Measurements from ENCODE around the gene ADCK2. TPM values are rescaled to one million over a fixed set of nuclear protein-coding genes. Genes with fewer than 3 reads are reported as not detected.

ADCK2 gene
- polyA plus RNA-seq, 1 of the 3 experiments (the other 2 are of a cell fraction) = 19.0 TPM

DNA sequence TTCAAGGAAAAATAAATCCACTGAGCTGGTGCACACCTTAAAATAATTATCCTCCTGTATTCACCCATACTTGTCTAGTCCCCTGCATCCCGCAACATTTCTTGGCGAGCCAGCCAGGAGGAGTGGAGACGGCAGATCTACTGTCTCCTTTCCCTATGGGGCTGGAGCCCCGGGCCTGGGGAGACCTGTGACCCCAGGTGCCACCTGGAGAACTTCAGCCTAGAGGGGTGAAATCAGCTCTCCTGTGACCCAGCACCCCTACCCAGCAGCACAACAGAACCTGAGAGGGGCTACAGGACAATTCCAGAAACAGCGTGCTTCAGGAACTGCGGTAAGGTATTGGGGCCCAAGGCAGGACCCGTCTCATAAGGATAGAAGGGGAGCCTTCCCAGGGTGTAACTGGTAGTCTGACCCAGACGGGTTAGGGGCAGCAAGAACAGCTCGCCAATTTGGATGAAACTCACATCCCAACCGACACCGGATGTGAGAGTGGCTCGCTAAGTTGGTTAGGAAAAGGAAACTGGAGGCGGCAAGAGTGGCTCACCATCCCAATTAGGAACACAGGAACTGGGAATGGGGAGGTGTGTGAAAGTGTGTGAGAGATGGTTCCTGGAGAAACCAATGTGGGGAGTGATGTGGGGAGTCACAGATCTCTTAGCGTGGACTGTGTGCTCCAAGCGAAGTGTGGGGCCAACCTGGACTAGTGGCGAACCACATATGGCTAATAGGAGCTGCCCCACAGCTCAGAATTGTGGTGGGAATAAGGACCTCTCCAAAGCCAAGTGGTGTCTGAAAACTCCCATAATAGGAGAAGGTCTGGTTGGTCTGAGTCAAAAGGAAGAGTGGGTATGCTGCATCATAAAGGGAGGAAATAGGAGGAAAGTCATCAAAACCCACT lies 17.0 kb upstream of the ADCK2 start:
- no peak overlapping the region for H3K9ac ChIP-seq
- no peak for DNase-seq
- TF ChIP-seq SIN3A (IDR thresholded peaks at IDR 0.05; ENCODE audit: borderline replicate concordance, low read depth, low read length) (no peak), MXI1 (IDR thresholded peaks at IDR 0.05; ENCODE audit: low read depth, low read length) (no peak), POLR2AphosphoS5 (IDR thresholded peaks at IDR 0.05; ENCODE audit: low read depth, low read length) (no peak), NRF1 (IDR thresholded peaks at IDR 0.05; ENCODE audit: low read depth, low read length) (no peak), CTCF (IDR thresholded peaks at IDR 0.05) (no peak), IRF3 (IDR thresholded peaks at IDR 0.05; ENCODE audit: low read depth, low read length) (no peak), YY1 (IDR thresholded peaks at IDR 0.05; ENCODE audit: low read depth) (no peak), PBX3 (IDR thresholded peaks at IDR 0.05) (no peak)
- H3K4me3 ChIP-seq (ENCODE audit: low read depth in 2 of 2, low read length in 1 of 2) = no peak overlapping the region
- 81% methylated on average over 16 of the region's 16 CpGs for WGBS (ENCODE audit: low lambda C conversion rate)
- CTCF ChIA-PET = interaction anchor here (0.8 to 2.4 kb wide), 3 partner anchors 19 to 138 kb away, joined by 3 to 18 read pairs (median 3); no protein-coding TSS in a partner anchor
- H3F3A ChIP-seq (replicated peaks; ENCODE audit: insufficient read depth) = no peaks in the 10 kb centered on the region
- no peak overlapping the region for H2AFZ ChIP-seq (ENCODE audit: low read depth)
- no peaks in the 10 kb centered on the region for H4K20me1 ChIP-seq (ENCODE audit: insufficient read depth)
- H3K79me2 ChIP-seq (ENCODE audit: insufficient read depth) = no peaks in the 10 kb centered on the region
- H3K27me3 ChIP-seq (ENCODE audit: insufficient read depth) = 0 out of 2 replicates have a peak, but pooled peaks cover 7% of the 10 kb centered on the region
- no peaks in the 10 kb centered on the region for H3K36me3 ChIP-seq (replicated peaks in 1 of 2; ENCODE audit: control insufficient read depth in 1 of 2, insufficient read depth in 2 of 2, low read length in 1 of 2)
- peaks cover 0 to 3% of the 10 kb centered on the region in 2 experiments; a peak in 1 of 4 replicates for H3K4me1 ChIP-seq (ENCODE audit: control insufficient read depth in 1 of 2, insufficient read depth in 2 of 2, low read depth in 1 of 2, low read length in 1 of 2)
- no peak overlapping the region for H3K4me2 ChIP-seq
- H3K27ac ChIP-seq (ENCODE audit: low read depth in 2 of 2, low read length in 1 of 2) = no peak overlapping the region
- no peaks in the 10 kb centered on the region for H3K9me2 ChIP-seq
- POLR2A ChIA-PET = no interaction called here
- H3K9me3 ChIP-seq = no peaks in the 10 kb centered on the region

Measured in SK-N-SH (cell line).